Liver (tissue), 3 donors: ENCODE measurements around the gene RABL6.
A peak's percentile ranks its signal among the peaks of the same experiment; 100 is the strongest.

Experiments used
- CTCF ChIP-seq: fragments of 150-350 bp; IDR thresholded peaks from 2 replicates; pipeline ENCODE4 v1.5.1; 2017; ENCODE audit warnings: improper control_type of control experiment, low read depth, low read length; ENCODE audit not compliant: missing input control
- GABPA ChIP-seq, 2 donors: IDR thresholded peaks in 1 of 2; conservative IDR thresholded peaks in 1 of 2; 2 replicates each; pipeline ENCODE4 v1.6.1; 2016; ENCODE audit warnings: antibody characterized with exemption in 2 of 2, mild to moderate bottlenecking in 1 of 2, moderate library complexity in 1 of 2
- JUND ChIP-seq, 2 donors: IDR thresholded peaks; 2 replicates each; pipeline ENCODE4 v1.6.1; 2016; ENCODE audit warnings: antibody characterized with exemption in 2 of 2
- REST ChIP-seq: IDR thresholded peaks from 2 replicates; pipeline ENCODE4 v1.6.1; 2016; ENCODE audit warnings: antibody characterized with exemption, mild to moderate bottlenecking
- RXRA ChIP-seq, 2 donors: IDR thresholded peaks; 2 replicates each; pipeline ENCODE4 v1.6.1; 2017 to 2018; ENCODE audit warnings: antibody characterized with exemption in 2 of 2, mild to moderate bottlenecking in 1 of 2
- YY1 ChIP-seq: IDR thresholded peaks from 2 replicates; pipeline ENCODE4 v1.6.1; 2016; ENCODE audit warnings: antibody characterized with exemption, mild to moderate bottlenecking
- ZBTB33 ChIP-seq: IDR thresholded peaks from 2 replicates; pipeline ENCODE4 v1.6.1; 2016; ENCODE audit warnings: antibody characterized with exemption
- donor health status: healthy.
- donor health status: healthy.

DNA sequence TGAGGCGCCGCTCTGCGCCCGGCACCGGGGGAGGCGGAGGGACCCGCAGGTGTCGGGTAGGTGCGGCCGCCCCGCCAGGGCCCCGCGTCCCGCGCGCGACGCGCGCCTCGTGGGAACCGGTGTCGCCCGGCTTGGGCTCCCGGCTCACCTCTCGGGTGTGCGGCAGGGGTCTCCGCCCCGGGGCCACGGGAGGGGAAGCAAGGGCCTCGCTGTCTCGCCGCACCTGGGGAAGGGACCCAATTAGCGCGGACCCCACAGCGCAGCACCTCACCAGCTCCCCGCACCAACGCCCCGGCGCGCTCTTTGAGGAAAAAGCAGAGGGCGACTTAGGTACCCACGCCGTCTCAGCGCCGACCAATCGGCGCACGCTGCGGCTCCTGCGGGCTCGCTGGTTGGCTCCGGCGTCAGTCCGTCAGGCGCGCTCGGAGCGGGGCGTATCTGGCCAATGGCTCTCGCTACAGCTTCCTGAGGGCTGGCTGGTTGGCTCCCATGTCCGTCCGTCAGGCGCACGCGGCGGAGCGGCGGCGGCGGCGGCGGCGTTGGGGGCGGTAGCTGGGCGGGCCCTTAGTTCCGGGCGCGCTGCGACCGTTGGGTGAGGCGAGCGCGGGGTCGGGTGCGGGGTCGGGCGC is 78.3 kb downstream of the RABL6 start, which contains the start of gene TRAF2:
- TF ChIP-seq CTCF (no peak), REST (no peak), GABPA (IDR thresholded peaks at IDR 0.05 in 1 of 2, conservative IDR thresholded peaks at IDR 0.05 in 1 of 2) (peak in 1 of 2 donors; percentile 46), ZBTB33 (no peak), RXRA (IDR thresholded peaks at IDR 0.05) (no peak), JUND (IDR thresholded peaks at IDR 0.05) (no peak), YY1 (no peak)
